NCI-H146 treated with DMSO at 0.1 percent for 48 hours (cell line): Measurements from ENCODE around the gene MROH7.

ENCODE experiments used
- DNase-seq: peaks from one replicate; lab custom pipeline; 2025; ENCODE audit not compliant: unreplicated experiment; lab: John Stamatoyannopoulos, UW

Gene MROH7

DNA sequence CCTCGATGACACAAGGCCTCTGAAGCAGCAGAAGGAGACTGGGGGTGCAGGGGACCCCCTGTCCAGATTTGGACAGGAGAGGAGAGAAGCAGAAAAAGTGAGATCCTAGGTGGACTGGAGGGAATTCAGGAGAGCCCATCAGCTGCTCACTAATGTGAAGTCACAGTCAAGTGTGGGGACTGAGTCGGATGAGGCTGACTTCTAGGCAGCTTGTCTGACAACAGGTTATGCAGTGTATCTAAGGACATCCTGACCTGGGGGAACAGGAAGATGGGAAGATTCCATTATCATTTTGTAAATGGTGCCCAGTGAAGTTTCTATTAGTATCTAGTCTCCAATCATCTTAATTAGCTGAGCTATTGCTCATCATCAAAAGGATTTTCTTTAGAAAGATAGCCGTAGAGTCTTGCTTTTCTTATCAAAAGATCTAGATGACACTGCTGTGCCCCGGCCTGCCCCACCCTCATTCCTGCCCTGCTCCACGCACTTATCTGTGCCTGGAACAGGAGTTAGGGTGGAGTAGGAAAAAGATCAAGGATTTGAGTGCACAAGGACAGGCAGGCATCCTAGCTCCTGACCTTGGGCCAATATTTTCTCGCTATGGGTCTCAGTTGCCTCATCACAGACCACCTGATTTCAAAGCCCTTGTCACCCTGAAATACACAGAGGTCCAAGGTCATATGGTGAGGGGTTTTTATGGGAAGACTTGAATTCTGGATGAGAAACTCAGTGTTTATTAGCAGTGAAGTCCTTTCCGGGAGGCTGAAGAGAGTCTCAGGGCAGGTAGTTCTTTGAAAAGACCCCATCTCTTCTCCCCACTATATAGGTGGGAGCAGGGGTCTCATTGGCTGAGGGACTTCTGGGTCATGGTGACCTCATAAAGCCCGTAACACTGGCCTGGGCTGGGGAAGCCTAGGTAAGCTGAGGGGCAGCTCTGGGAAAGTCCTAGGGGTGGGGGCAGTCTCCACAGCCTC is at the start of gene MROH7:
MROH7 (plus strand) TSS at position 924 of the 974 bp plus-strand sequence. CDS start 11,141 bp downstream, outside the sequence.
- DNase-seq, result no peak

- no peak for DNase-seq
These were observed 47.9 kb upstream of the MROH7 start for GRCh38 chr1:54593571-54594160.

DNA sequence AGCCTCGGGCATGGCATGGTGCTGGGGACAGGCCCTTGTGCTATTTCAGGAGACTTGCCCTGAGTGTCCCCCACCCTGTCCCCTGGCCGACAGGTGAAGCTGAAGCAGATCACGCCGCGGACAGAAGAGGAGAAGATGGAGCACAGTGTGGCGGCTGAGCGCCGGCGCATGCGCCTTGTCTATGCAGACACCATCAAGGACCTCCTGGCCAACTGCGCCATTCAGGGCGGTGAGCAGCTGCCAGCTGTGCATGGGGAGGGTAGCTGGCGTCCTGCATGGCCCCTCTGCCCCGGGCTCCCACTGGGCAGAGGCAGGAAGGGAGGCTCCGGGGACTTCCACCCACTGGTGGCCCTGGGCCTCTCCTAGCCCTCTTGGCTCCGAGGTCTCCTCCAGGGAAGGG is 47.1 kb upstream of the MROH7 start:
- no peak for DNase-seq

DNA sequence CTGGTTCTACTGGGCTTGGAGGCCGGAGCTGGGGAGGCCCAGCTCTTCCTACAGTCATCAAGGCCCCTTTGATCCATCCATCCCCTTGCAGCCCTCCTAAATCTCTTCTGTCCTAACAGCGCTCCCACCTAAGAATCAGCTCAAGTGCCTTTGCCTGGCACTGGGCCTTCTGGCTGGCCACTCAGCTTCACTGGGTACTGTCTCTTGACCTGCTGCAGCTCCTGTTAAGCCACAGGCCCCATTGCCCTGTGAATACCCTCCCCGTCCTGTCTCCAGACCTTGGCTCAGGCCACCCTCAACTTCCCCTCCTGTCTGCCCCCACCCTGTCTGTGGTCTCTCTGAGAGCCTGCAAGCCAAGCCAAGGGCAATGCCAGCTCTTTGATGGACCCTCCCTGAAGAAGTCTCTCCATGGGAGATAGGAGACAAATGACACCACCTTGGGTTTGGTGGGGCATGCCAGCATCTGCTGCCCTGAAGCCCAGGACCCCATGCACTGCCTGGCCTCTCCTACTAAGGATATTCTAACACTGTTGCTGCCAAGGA is 45.6 kb upstream of the MROH7 start:
- DNase-seq, result no peak

DNA sequence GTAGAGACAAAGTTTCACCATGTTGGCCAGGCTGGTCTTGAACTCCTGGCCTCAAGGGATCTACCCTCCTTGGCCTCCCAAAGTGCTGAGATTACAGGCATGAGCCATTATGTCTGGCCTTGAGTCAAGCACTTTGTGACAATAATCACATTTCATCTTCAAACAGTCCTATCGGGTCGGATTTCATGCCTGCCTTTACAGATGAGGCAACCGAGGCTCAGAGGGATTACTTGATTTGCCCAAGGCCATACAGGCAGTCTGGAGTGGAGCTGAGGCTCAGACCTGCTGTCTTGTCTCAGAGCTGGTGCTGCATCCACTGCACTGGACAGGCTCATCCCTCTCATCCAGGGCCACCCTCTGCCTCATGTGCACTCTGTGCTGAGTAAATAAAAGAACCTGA is 44.8 kb upstream of the MROH7 start:
- no peak for DNase-seq

DNA sequence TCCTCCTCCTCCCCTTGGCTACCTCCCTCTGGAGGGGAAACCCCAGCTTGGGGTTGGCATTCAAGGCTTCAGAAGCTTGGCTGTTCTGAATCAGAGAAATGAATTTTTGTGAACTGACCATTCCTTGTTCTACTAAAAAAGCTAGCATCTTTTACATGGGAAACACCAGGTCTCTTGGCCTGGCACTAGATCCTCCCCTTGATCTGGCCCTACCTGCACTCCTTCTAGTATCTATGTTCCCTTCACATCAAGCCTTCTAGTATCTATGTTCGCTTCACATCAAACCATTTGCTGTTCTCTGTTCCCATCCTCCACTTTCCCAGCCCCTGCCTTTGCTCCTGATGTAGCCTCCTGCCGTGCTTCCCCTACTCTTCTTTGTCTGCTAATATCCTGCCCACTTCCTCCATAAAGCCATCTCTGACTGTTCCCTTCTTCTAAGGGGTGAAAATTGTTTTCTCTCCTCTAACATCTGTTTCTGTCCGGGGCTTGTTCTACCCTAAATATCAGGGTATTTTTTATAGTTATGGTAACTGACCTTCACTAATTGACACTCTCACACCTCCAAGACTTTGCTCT is 44.0 kb upstream of the MROH7 start:
- no peak for DNase-seq

DNA sequence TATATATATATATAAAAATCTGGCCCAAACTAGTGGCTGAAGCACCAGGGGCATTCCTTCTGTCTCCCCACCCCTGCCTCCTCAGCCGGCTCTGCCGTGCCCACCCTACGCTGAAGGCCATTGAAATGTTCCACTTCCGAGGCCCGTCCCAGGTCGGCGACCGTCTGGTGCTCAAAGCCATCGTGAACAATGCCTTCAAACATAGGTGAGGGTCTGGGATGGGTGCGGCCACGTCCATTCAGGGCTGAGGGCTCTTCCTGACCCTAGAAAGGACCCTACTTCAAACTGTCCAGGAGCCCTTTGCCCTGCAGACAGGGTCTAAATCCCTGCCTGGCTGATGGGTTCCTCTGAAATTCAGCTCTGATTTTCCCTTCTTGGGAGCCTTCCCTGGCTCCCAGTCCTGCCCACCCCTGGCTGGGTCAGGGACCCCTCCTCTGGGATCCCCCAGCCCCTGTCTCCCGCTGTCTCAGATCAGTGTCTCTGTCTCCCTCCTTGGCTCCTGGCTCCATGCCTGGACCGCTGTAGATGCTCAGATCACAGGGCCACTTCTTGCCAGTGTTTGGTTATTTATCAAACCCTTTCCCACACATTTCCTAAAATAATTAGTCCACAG is 42.3 kb upstream of the MROH7 start:
- DNase-seq, result no peak

DNA sequence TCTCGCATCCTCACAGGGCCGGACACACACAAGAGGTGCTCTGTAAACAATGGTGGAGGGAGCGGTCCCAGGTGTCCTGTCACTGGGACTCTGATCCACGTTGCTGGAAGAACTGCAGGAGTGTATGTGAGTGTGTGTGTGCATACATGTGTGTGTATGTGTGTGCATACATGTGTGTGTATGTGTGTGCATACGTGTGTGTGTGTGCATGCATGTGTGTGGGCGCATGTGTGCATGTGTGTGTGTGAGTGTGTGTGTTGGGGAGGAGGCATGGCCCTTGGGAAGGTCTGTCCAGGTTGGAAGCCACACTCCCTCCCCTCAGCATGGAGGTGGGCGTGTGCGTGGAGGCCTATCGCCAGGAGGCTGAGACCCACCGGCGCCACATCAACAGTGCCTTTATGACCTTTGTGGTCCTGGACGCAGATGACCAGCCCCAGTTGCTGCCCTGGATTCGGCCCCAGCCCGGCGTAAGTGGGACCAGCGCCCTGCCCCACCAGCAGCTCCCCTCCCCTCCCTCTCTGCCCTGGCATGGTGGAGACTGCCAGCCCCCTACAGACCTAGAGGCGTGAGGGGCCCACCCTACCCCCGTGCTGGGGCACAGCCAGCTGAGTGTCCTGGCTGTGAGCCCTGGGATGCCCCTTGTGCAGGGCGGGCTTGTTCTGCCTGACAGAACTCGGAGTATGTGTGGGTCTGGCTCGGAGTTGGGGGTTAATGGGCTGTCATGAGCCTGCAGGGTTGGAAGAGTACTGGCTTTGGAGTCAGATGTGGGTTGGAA is 40.5 kb upstream of the MROH7 start:
- no peak for DNase-seq

DNA sequence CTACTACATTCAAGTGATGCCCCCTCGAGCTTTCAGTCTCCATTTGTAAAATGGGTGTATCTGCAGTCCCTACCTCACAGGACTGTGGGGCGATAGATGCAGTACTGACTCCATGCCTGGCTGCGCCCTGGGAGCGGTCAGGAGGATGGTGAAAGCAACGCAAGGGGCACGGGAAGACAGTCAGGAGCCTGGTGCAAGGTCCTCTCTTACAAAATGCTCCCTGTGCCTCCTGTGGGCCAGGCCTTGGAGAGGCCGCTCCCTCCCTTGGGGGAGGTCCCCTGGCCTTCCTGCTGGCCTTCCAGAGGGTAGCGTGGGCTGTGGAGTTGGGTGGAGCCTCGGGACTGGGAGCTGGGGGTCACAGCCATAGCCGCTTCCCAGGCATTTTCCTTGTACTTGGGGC is 39.9 kb upstream of the MROH7 start:
- DNase-seq, result no peak

DNA sequence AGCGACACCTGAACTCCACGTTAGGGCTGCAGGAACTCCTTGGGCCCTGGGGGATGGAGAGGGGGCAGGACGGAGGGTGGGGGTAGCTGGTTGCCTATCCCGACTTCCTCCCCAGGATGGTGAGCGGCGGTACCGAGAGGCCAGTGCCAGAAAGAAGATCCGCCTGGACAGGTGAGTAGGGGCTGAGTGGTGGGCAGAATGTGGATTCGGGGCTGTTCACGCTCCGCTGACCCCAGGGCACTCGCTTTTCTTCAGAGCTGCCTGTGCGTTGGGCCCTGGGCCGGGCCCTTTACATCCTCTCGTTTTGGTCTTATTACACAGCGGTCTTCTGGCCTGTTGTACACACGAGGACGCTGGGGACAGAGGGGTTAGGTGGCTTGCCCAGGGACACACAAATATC is 39.0 kb upstream of the MROH7 start:
- no peak for DNase-seq

- DNase-seq, result no peak
These were observed 38.3 kb upstream of the MROH7 start for GRCh38 chr1:54603241-54603640.

DNA sequence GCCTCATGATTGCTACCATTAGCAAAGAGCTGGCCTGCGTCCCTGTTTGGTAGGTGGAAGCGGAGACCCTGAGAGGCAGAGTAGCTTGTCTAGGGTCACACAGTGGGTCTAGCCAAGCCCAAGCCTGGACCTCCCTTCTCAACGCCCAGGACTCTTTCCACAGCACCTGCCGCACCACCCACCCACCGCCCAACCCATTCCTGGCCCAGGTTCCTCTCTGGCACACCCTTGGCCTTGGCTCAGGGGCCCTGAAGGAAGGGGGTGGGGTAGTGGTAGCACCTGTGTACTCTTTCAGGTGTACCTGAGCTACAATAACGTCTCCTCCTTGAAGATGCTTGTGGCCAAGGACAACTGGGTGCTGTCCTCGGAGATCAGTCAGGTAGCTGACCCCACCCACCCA is 37.5 kb upstream of the MROH7 start:
- no peak for DNase-seq

DNA sequence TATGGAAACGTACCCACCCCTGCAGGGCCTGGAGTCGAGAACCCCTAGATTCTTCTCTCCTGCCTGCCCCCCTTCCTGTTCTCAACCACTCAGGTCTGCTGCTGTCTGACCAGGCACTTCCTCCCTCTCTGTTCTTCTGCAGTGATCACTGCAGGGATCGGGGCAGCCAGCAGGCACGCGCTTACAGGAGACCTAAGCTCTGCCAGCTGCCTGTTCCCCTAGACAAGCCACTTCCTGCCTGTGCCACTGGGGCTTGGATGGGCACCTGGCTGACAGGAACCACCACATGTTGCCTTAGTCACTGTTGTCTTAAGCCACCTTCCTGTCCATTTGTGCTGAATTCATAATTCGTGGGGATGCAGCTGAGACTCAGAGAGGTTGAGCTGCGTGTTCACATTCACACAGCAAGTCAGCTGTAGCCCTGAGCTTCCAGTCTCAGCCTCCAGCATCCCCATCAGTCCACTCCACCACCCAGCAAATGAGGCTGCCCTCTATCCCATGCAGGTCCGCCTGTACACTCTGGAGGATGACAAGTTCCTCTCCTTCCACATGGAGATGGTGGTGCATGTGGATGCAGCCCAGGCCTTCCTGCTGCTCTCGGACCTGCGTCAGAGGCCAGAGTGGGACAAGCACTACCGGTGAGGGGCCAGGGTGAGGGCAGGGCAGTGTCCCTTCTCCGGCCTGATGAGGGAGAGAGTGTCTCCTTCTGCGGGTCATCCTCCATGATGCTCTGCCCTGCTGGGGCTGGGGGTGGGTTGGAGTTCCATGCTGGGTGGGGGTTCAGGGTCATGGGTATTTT is 36.8 kb upstream of the MROH7 start:
- DNase-seq, result no peak

- peak; percentile 71 for DNase-seq
These were observed 35.2 kb upstream of the MROH7 start for GRCh38 chr1:54606096-54606989.

- DNase-seq, result no peak
These were observed 34.6 kb upstream of the MROH7 start for GRCh38 chr1:54606990-54607325.

- DNase-seq, result no peak
These were observed 33.6 kb upstream of the MROH7 start for GRCh38 chr1:54607821-54608565.

- no peak for DNase-seq
These were observed 32.9 kb upstream of the MROH7 start for GRCh38 chr1:54608566-54609230.
